BLaER1 treated with 17β-estradiol and CSF1 and Interleukin-3, amounts not matched to agents 10 nM and 100 nM (cell line): ENCODE data around the gene KAT7.
"Not testable (repeated sequence)": the region's sequence is repeated elsewhere in the genome, so short reads cannot be mapped to it uniquely, and the experiment has no call there.

Experiments used
- H3K27ac ChIP-seq, 11 experiments: shearing (Covaris generic); formaldehyde crosslinking; 2 replicates each; pipeline ENCODE4 v1.8.1; 2022
- H3K27me3 ChIP-seq, 11 experiments: shearing (Covaris generic); formaldehyde crosslinking; 2 replicates each; pipeline ENCODE4 v1.8.1; 2022
- H3K36me3 ChIP-seq, 11 experiments: shearing (Covaris generic); formaldehyde crosslinking; 2 replicates each; pipeline ENCODE4 v1.8.1; 2022
- H3K4me1 ChIP-seq, 10 experiments: shearing (Covaris generic); formaldehyde crosslinking; 2 replicates each; pipeline ENCODE4 v1.8.1; 2022
- H3K4me2 ChIP-seq, 11 experiments: shearing (Covaris generic); formaldehyde crosslinking; 2 replicates each; pipeline ENCODE4 v1.8.1; 2022
- H3K4me3 ChIP-seq, 10 experiments: shearing (Covaris generic); formaldehyde crosslinking; 2 replicates each; pipeline ENCODE4 v1.8.1; 2022
- H3K9ac ChIP-seq, 11 experiments: shearing (Covaris generic); formaldehyde crosslinking; 2 replicates each; pipeline ENCODE4 v1.8.1; 2022
- H3K9me3 ChIP-seq, 11 experiments: shearing (Covaris generic); formaldehyde crosslinking; replicated peaks in 1 of 11; 2 replicates each; pipeline ENCODE4 v1.8.1; 2022
- H4K20me1 ChIP-seq, 11 experiments: shearing (Covaris generic); formaldehyde crosslinking; 2 replicates each; pipeline ENCODE4 v1.8.1; 2022
- Cebpa-rat ChIP-seq, 11 experiments: shearing (Covaris generic); IDR thresholded peaks; 2 replicates each; pipeline ENCODE4 v1.8.1; 2022

Gene KAT7

DNA sequence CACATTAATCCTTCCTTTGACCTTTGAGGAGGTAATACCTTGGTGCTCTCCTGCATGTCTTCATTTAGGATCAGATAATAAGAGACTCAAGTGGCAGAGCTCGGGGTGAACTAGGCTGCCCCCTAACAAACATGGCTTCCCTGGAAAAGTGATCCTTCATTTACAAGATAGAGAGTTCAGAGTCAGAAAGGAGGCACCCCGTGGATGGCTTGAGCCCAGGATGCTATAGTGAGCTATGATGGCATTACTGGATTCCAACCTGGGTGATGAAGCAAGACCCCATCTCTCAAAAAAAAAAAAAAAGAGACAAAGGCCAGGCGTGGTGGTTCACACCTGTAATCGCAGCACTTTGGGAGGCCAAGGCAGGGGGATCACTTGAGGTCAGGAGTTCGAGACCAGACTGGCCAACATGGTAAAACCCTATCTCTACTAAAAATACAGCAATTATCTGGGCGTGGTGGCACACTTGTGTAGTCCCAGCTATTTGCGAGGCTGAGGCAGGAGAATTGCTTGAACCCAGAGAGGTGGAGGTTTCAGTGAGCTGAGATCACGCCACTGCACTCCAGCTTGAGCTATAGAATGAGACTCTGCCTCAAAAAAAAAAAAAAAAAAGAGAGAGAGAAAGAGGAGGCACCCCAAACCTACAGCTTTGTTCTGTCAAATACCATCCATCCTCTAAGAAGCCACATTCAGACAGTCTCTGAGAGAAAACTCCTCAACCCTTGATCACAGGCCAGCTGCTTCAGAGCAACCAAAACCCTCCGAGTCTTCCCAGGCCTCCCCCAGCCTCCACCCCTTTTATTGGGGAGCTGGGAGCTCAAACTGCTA, 31.9 kb upstream of the KAT7 start:
- Histone ChIP-seq H3K9ac (peak overlapping the region in 8 of 11 experiments; percentile 2 to 47 (median 4); a peak in 7 of 22 replicates), H3K27ac (peak overlapping the region in 9 of 11 experiments; percentile 25 to 95 (median 92); a peak in 14 of 22 replicates), H3K4me1 (peaks cover 44 to 100% (median 94%) of the 10 kb centered on the region in 10 experiments), H3K36me3 (peaks cover 8 to 91% (median 57%) of the 10 kb centered on the region in 11 experiments; a peak in 19 of 22 replicates), H3K9me3 (no peaks in the 10 kb centered on the region), H4K20me1 (peaks cover 0 to 49% (median 31%) of the 10 kb centered on the region in 11 experiments; a peak in 12 of 22 replicates), H3K4me2 (peak overlapping the region in 9 of 11 experiments; percentile 18 to 87 (median 77); a peak in 17 of 22 replicates), H3K27me3 (no peaks in the 10 kb centered on the region), H3K4me3 (no peak overlapping the region)
- TF ChIP-seq Cebpa-rat (IDR thresholded peaks at IDR 0.05), result no peak

- H3K27ac ChIP-seq, result peak overlapping the region in 9 of 11 experiments; percentile 25 to 95 (median 92); a peak in 14 of 22 replicates
Observed at GRCh38 chr17:49757151-49757777, 31.2 kb upstream of the KAT7 start.

DNA sequence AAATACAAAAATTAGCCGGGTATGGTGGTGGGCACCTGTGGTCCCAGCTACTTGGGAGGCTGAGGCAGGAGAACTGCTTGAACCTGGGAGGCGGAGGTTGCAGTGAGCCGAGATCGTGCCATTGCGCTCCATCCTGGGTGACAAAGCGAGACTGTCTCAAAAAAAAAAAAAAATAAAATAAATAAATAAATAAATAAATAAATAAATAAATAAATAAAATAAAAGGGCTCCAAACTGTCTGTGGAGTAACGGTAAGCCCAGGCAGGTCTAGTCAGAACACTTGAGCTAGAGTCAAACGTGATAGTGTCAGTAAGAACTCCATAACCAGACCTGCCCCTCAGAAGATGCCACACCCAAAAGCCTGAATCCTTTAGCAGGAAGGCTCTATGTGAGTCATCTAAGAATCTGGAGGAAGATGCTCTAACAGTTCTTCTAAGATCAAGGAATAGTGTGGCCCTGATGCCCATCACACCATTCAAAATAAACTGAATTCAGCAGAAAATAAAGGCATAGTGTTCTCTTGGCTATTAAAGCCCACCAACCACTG, 29.9 kb upstream of the KAT7 start:
- H4K20me1 ChIP-seq, result peaks cover 0 to 68% (median 51%) of the 10 kb centered on the region in 11 experiments; a peak in 16 of 22 replicates
- H3K36me3 ChIP-seq, result peaks cover 8 to 73% (median 54%) of the 10 kb centered on the region in 11 experiments; a peak in 19 of 22 replicates
- H3K9ac ChIP-seq, result 0 out of 22 replicates have a peak overlapping the region, but pooled peaks of 1 of the 11 experiments have one; percentile 49
- peak overlapping the region in 9 of 11 experiments; percentile 10 to 98 (median 88); a peak in 14 of 22 replicates for H3K4me2 ChIP-seq
- not testable (repeated sequence) for H3K9me3 ChIP-seq, H3K4me3 ChIP-seq, H3K27me3 ChIP-seq
- H3K4me1 ChIP-seq, result peaks cover 43 to 96% (median 86%) of the 10 kb centered on the region in 10 experiments
- H3K27ac ChIP-seq, result peak overlapping the region in 2 of 11 experiments; percentile 0 to 14; a peak in 1 of 22 replicates

More at GRCh38 chr17:49757151-49757777, 31.2 kb upstream of the KAT7 start:
- H3K9ac ChIP-seq, result peak overlapping the region in 7 of 11 experiments; percentile 1 to 47 (median 4); a peak in 7 of 22 replicates
- H3K9me3 ChIP-seq, result no peaks in the 10 kb centered on the region
- H3K4me2 ChIP-seq, result peak overlapping the region in 8 of 11 experiments; percentile 18 to 87 (median 80); a peak in 14 of 22 replicates
- H3K27me3 ChIP-seq, result no peaks in the 10 kb centered on the region
- peaks cover 8 to 86% (median 57%) of the 10 kb centered on the region in 11 experiments; a peak in 19 of 22 replicates for H3K36me3 ChIP-seq
- peaks cover 0 to 56% (median 38%) of the 10 kb centered on the region in 11 experiments; a peak in 15 of 22 replicates for H4K20me1 ChIP-seq
- no peak for TF ChIP-seq Cebpa-rat (IDR thresholded peaks at IDR 0.05)
- peaks cover 45 to 100% (median 94%) of the 10 kb centered on the region in 10 experiments for H3K4me1 ChIP-seq
- no peak overlapping the region for H3K4me3 ChIP-seq

DNA sequence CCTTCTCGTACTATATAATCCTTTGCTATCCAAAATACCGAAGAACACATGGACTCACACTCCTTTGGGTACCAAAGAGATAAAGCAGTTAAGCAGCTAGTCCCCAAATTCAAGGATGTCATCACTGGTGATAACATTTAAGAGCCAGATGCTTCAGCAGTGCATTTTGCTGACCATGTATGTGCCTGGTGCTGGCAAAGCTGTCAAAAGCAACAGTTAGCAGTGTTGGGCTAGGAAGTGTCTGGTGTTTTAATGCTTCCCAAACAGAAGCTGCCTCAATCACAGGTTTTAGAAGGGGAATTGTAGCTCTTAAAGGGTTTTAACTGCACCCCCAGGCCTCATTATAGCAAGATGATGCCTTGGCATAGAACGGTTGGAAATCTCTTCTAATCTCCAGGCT, 29.3 kb upstream of the KAT7 start:
- Histone ChIP-seq H3K9me3 (no peaks in the 10 kb centered on the region), H3K27ac (peak overlapping the region in 5 of 11 experiments; percentile 0 to 18 (median 14); a peak in 3 of 22 replicates), H3K36me3 (peaks cover 8 to 73% (median 54%) of the 10 kb centered on the region in 11 experiments; a peak in 19 of 22 replicates), H3K27me3 (no peaks in the 10 kb centered on the region), H4K20me1 (peaks cover 0 to 68% (median 51%) of the 10 kb centered on the region in 11 experiments; a peak in 16 of 22 replicates), H3K9ac (peak overlapping the region in 2 of 11 experiments; percentile 25 to 49; a peak in 3 of 22 replicates), H3K4me3 (no peak overlapping the region), H3K4me2 (peak overlapping the region in 10 of 11 experiments; percentile 6 to 98 (median 88); a peak in 17 of 22 replicates), H3K4me1 (peaks cover 36 to 89% (median 80%) of the 10 kb centered on the region in 10 experiments)
- no peak for TF ChIP-seq Cebpa-rat (IDR thresholded peaks at IDR 0.05)

DNA sequence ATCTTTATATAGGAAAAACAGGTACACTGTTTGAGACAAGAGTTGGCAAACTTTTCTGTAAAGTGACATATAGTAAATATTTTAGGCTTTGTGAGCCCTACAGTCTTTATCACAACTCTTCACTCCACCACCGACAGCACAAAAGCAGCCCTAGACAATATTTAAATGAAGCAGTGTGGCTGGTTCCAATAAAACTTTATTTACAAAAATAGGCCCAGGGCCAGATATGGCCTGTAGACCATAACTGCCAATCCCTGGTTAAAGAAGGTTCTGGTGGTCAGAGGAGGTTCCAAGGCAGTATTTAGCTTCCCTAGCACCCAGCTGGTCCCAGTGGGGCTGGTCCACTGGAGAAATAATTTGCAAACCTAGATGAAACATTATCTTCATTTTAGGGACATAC, 28.2 kb upstream of the KAT7 start:
- peaks cover 30 to 84% (median 75%) of the 10 kb centered on the region in 10 experiments for H3K4me1 ChIP-seq
- no peaks in the 10 kb centered on the region for H3K27me3 ChIP-seq
- peak overlapping the region in 2 of 10 experiments; percentile 79 to 88; a peak in 4 of 20 replicates for H3K4me3 ChIP-seq
- H3K9ac ChIP-seq, result peak overlapping the region in 2 of 11 experiments; percentile 3 to 87; a peak in 1 of 22 replicates
- peak overlapping the region in 9 of 11 experiments; percentile 88 to 98 (median 92); a peak in 17 of 22 replicates for H3K4me2 ChIP-seq
- H3K36me3 ChIP-seq, result peaks cover 8 to 66% (median 53%) of the 10 kb centered on the region in 11 experiments; a peak in 19 of 22 replicates
- H4K20me1 ChIP-seq, result peaks cover 0 to 68% (median 51%) of the 10 kb centered on the region in 11 experiments; a peak in 16 of 22 replicates
- TF ChIP-seq Cebpa-rat (IDR thresholded peaks at IDR 0.05), result no peak
- H3K9me3 ChIP-seq, result peaks cover 0 to 9% (median 0%) of the 10 kb centered on the region in 11 experiments; a peak in 5 of 22 replicates
- peak overlapping the region in 5 of 11 experiments; percentile 20 to 82 (median 78); a peak in 8 of 22 replicates for H3K27ac ChIP-seq

- H4K20me1 ChIP-seq, result peaks cover 0 to 68% (median 51%) of the 10 kb centered on the region in 11 experiments; a peak in 16 of 22 replicates
- H3K4me1 ChIP-seq, result peaks cover 26 to 77% (median 69%) of the 10 kb centered on the region in 10 experiments
- TF ChIP-seq Cebpa-rat (IDR thresholded peaks at IDR 0.05), result no peak
- peak overlapping the region in 8 of 11 experiments; percentile 3 to 87 (median 81); a peak in 11 of 22 replicates for H3K9ac ChIP-seq
- H3K27me3 ChIP-seq, result no peaks in the 10 kb centered on the region
- peaks cover 8 to 59% (median 45%) of the 10 kb centered on the region in 11 experiments; a peak in 19 of 22 replicates for H3K36me3 ChIP-seq
- peak overlapping the region in 8 of 11 experiments; percentile 7 to 82 (median 78); a peak in 12 of 22 replicates for H3K27ac ChIP-seq
- peak overlapping the region; percentile 85 to 98 (median 92); a peak in 21 of 22 replicates for H3K4me2 ChIP-seq
- H3K4me3 ChIP-seq, result peak overlapping the region in 7 of 10 experiments; percentile 77 to 88 (median 79); a peak in 12 of 20 replicates
- peaks cover 0 to 10% (median 0%) of the 10 kb centered on the region in 11 experiments; a peak in 5 of 22 replicates for H3K9me3 ChIP-seq
Observed at GRCh38 chr17:49760932-49761558, 27.4 kb upstream of the KAT7 start.

DNA sequence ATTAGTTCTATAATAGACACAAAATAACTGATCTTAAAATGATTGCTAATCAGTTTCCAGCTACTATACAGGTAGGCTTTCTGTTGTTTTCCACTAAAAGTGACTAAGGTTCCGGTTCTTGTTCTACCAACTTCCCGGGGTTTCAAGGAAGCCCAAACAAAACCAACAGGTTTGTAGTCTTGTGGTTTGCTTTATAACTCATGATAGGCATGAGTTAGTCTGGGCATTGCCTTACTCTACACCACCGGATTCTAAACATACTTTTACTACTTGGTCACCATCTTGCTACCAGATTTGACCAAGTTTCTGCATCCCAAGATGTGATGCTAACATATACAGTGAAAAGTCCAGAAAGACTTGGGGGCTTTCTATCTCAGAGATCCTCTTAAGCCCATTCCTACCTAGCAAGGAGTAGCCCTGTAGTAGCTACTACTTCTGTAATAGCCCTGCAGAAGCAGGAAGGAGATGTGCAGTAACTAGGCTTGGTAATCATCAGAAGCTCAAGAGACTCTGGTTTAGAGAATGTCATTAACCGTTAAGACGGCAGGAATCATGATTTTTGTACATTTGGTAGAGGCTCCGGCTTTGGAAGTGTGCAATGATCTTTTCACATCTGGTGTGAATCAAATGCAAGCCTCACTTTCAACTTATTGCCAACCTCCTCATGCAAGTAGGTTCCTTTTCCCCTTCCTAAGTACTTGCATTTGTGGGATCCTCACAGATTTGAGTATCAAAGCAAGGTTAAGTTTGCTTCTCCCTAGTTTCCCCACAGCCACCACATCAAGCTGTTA, 26.1 kb upstream of the KAT7 start:
- TF ChIP-seq Cebpa-rat (IDR thresholded peaks at IDR 0.05), result no peak
- peaks cover 0 to 10% (median 0%) of the 10 kb centered on the region in 11 experiments; a peak in 5 of 22 replicates for H3K9me3 ChIP-seq
- H3K4me2 ChIP-seq, result peak overlapping the region; percentile 85 to 98 (median 92)
- peaks cover 0 to 59% (median 51%) of the 10 kb centered on the region in 11 experiments; a peak in 16 of 22 replicates for H4K20me1 ChIP-seq
- peak overlapping the region; percentile 68 to 87 (median 82); a peak in 20 of 22 replicates for H3K9ac ChIP-seq
- H3K27me3 ChIP-seq, result no peaks in the 10 kb centered on the region
- peak overlapping the region in 9 of 11 experiments; percentile 55 to 82 (median 78); a peak in 18 of 22 replicates for H3K27ac ChIP-seq
- H3K4me3 ChIP-seq, result peak overlapping the region; percentile 65 to 88 (median 78)
- peaks cover 26 to 75% (median 68%) of the 10 kb centered on the region in 10 experiments for H3K4me1 ChIP-seq
- peaks cover 6 to 46% (median 32%) of the 10 kb centered on the region in 11 experiments; a peak in 19 of 22 replicates for H3K36me3 ChIP-seq
